GM19395 (cell line): Measurements from ENCODE around the gene RASSF8.
"Not testable (repeated sequence)": the region's sequence is repeated elsewhere in the genome, so short reads cannot be mapped to it uniquely, and the experiment has no call there.

Source experiments
- ATAC-seq: cut with Tn5 transposase; IDR thresholded peaks from one replicate; pipeline ENCODE4 v1.9.1; 2021; ENCODE audit warnings: mild to moderate bottlenecking, moderate library complexity; ENCODE audit not compliant: unreplicated experiment

RASSF8 gene

DNA sequence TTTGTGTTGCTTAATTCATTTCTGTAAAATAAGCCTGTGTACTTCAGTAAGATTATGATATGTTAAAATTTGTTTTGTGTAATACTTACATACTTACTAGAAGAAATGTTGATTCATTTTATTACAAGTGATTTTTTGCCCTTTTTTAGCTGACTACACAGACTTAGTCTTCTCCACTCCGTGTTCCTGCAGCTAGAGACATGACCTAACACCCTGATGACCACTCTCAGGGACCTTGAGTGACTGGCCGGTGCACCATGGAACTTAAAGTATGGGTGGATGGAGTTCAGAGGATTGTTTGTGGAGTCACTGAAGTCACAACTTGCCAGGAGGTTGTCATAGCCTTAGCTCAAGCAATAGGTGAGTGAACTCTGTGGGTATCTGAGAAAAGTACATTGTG lies 96.6 kb downstream of the RASSF8 start:
- no peak for ATAC-seq

GRCh38 chr12:26056335-26056734 lies 97.9 kb downstream of the RASSF8 start:
- ATAC-seq = no peak

DNA sequence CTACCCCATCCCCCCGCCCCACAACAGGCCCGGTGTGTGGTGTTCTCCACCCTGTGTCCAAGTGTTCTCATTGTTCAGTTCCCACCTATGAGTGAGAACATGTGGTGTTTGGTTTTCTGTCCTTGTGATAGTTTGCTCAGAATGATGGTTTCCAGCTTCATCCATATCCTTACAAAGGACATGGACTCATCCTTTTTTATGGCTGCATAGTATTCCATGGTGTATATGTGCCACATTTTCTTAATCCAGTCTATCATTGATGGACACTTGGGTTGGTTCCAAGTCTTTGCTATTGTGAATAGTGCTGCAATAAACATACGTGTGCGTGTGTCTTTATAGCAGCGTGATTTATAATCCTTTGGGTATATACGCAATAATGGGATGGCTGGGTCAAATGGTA lies 98.8 kb downstream of the RASSF8 start:
- ATAC-seq = not testable (repeated sequence)

GRCh38 chr12:26058308-26058707 lies 99.8 kb downstream of the RASSF8 start:
- no peak for ATAC-seq

DNA sequence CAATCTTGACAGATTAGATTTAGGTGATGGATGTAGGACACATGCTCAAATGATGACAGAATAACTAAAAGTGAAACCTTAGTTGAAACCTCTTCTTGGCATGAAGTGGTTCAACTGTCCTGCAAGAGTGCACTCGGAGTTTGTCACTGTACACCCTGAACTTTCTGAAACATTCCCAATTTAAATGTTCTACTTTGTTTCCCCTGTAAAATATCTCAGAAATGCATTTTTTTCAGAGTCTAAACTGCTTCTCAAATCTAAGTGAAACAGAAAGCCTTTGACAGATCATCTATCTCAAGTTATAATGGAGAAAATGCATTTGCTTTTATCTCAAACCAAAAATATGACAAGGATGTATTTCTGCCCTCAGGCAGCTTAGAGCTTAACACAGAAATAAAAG lies 100.3 kb downstream of the RASSF8 start:
- no peak for ATAC-seq

DNA sequence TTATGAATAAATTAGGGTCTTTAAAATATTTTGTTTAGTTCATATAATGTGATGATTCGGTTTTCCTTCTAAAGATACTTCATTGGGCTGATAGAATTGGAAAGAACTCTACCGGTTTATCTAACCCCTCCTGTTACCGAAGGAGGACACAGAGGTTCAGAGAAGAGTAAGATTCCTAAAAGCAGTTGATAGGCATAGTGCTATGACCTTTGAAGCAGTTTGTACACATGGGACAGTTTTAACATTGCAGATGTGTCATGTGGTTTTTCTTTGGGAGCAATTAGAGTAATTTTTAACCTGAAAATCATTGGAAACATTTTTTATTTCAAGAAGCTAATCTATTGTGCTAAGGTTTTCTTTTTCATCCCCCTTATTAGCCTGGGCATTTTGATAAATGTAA lies 103.5 kb downstream of the RASSF8 start:
- ATAC-seq = no peak

GRCh38 chr12:26062566-26062965 lies 104.1 kb downstream of the RASSF8 start:
- no peak for ATAC-seq

DNA sequence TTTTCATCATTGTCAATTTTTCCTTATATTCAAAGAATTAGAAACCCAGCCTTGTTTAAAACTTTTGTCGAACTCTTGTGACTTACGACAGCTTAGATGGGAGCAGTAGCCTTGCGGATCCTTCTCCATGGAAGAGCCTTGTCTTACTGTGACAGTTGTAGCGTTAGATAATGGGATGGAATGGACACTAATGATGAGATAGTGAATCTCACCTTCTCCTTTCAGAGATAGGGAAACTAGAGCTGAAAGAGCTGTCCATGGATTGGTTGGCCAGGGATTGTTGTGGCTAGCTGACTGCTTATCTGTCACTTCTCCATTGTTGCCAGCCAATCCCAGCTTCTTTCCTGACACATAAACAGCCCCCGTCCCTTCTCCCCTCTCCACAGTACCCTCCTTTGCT lies 107.0 kb downstream of the RASSF8 start:
- no peak for ATAC-seq

DNA sequence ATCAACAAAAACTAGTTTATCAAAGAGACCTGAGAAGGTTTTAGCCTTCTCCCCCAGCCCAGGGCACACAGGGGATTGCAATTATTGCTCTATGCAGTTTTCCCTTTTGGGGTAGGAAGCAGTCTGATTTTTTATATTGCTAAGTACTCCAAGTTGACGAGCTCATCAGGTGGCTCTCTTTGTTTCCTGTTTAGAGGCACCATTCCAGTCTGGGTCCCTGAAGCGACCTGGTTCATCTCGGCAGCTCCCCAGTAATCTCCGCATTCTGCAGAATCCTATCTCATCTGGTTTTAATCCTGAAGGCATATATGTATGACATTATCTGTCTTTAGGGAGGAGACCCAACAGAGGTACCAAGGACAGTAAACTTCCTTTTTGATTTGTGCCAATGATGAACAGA lies 110.0 kb downstream of the RASSF8 start:
- ATAC-seq = no peak

DNA sequence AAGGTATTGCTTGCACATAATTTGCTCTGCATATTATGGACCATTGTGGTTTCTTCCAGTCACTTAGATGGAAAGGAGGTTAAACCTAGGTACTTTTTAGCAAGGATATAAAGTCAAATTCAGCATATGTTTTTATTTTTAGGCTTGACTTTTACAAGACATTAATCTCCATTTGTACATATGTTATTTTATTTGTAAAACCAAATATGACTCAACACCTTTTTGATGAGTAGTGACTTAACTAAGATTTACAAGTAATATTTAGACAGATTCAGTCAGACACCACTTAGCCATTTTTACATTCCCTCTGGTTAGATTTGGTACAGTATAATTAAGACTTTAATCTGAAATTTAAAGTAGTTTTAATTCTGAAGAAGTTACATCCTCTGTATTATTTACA lies 111.3 kb downstream of the RASSF8 start:
- ATAC-seq = no peak

GRCh38 chr12:26077915-26078702 lies 119.6 kb downstream of the RASSF8 start:
- ATAC-seq = no peak

DNA sequence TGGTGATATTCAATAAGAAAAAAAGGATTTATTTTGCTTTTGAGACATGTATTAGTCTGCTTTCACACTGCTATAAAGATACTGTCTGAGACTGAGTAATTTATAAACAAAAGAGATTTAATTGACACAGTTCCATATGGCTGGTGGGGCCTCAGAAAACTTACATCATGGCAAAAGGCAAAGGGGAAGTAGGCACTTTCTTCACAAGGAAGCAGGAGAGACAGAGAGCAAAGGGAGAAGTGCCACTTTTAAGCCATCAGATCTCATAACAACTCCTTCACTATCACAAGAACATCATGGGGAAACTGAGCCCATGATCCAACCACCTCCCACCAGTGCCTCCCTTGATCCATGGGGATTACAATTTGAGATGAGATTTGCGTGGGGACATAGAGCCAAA lies 122.4 kb downstream of the RASSF8 start:
- ATAC-seq = no peak

- ATAC-seq = no peak
Measured at GRCh38 chr12:26086936-26087335, 128.5 kb downstream of the RASSF8 start.

GRCh38 chr12:26088998-26089397 lies 130.5 kb downstream of the RASSF8 start:
- peak; percentile 100 for ATAC-seq

GRCh38 chr12:26090836-26091510 lies 132.5 kb downstream of the RASSF8 start:
- ATAC-seq = no peak

- ATAC-seq = no peak
Measured at GRCh38 chr12:26091822-26092221, 133.3 kb downstream of the RASSF8 start.

- no peak for ATAC-seq
Measured at GRCh38 chr12:26092346-26093105, 134.0 kb downstream of the RASSF8 start.

- no peak for ATAC-seq
Measured at GRCh38 chr12:26095186-26095585, 136.7 kb downstream of the RASSF8 start.

DNA sequence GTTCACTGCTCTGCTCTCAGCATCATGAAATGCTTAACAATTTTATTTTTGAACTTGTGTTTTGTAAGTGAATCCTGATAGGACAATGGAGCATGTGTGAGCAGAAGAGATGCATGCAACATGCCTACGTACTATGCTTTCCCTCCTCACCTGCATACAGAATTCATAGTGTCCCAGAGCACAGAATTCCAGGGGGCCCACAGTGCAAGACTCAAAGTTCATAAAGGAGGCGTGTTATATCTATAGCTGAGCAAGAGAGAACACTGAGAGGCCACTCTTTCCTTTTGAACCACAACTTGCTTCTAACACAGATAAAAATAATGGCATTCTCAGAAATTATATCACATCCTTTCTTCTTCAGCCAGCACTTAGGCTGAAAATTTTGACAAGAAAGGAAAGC lies 137.6 kb downstream of the RASSF8 start:
- ATAC-seq = no peak

DNA sequence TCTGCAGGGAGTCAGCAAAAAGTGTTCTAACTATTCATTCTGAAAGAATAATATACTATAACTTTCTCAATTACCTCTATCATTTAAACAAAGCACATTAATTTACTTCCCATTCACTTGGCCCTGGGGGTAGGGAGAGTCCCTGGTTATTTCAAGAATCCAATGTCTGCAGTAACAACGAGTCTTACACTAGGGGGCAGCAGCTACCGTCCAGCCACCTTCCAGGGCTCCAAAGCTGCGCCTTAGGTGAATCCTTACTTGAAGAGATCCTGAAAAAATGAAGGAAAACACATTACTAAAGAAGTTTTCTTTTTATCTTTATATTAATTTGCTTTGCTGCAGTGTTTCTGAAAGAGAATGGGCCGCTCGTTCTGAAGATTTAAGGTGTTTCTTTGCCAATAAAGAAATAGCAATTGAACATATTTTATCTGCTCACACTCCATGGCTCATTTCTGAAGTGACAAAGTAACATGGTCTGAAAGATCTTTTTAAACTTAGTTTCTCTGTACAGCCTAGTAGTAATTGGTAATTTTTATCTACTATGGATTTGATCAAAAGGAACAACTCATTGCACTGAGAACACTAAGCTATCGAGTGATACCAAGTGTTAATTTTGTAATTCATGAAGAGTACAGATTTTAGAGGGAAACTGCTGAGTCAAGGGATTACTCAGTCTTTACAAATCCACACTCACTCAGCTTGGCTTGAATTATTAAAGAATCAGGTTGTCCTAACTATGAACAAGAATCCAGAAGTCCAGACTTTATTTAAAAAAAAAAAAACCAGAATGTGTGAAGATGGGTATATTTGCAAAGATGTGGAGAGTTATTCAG lies 138.8 kb downstream of the RASSF8 start:
- peak; percentile 79 for ATAC-seq
